GM12873 (cell line): ENCODE data around the gene APBB3.

ENCODE experiments used
- CTCF ChIP-seq: IDR thresholded peaks from 2 replicates; pipeline ENCODE4 v1.5.1; 2012; ENCODE audit warnings: low read depth, mild to moderate bottlenecking, moderate library complexity, low read length, control low read depth; ENCODE audit not compliant: insufficient read depth; ENCODE audit errors: missing control alignments

The APBB3 gene

GRCh38 chr5:140557136-140557805 lies 7.1 kb downstream of the APBB3 start, which contains the start of gene SRA1:
SRA1 (minus strand) TSS chr5:140557473; CDS start chr5:140557452, 21 bp downstream.
- TF ChIP-seq CTCF: no peak

- no peak for TF ChIP-seq CTCF
Measured at GRCh38 chr5:140556438-140556837, 8.0 kb downstream of the APBB3 start.

GRCh38 chr5:140555747-140556312 lies 8.6 kb downstream of the APBB3 start:
- no peak for TF ChIP-seq CTCF

GRCh38 chr5:140554454-140554853 lies 9.9 kb downstream of the APBB3 start:
- TF ChIP-seq CTCF: no peak

- TF ChIP-seq CTCF: no peak
Measured at GRCh38 chr5:140553657-140554056, 10.7 kb downstream of the APBB3 start.

- TF ChIP-seq CTCF: no peak
Measured at GRCh38 chr5:140551872-140552271, 12.5 kb downstream of the APBB3 start.

- TF ChIP-seq CTCF: no peak
Measured at GRCh38 chr5:140550147-140551079, 14.0 kb downstream of the APBB3 start.
